Measurements from ENCODE around the gene CD1C.
"Not testable (repeated sequence)": the region's sequence is repeated elsewhere in the genome, so short reads cannot be mapped to it uniquely, and the experiment has no call there.

CD1C gene

GRCh38 chr1:158329733-158330132 is 40.0 kb downstream of the CD1C start:
- FAIRE-seq = no peak

GRCh38 chr1:158330391-158331105 is 40.8 kb downstream of the CD1C start:
- no peak for FAIRE-seq

GRCh38 chr1:158331106-158331425 is 41.3 kb downstream of the CD1C start:
- no peak for FAIRE-seq

- FAIRE-seq = no peak
Observed at GRCh38 chr1:158331481-158332150, 41.9 kb downstream of the CD1C start, which contains the start of gene CD1B. TSS of gene CD1B (minus strand) at chr1:158331531. CDS start at chr1:158331423, 108 bp downstream.

- no peak for FAIRE-seq
Observed at GRCh38 chr1:158333405-158334155, 43.9 kb downstream of the CD1C start.

- no peak for FAIRE-seq
Observed at GRCh38 chr1:158334526-158335212, 44.9 kb downstream of the CD1C start.

GRCh38 chr1:158335213-158335532 is 45.5 kb downstream of the CD1C start:
- FAIRE-seq = no peak

- not testable (repeated sequence) for FAIRE-seq
Observed at GRCh38 chr1:158336413-158336812, 46.7 kb downstream of the CD1C start.

Measured in A204.1 (cell line).